K562 (cell line): ENCODE data around the gene CLEC2L. TPM values are rescaled to one million over a fixed set of nuclear protein-coding genes. Genes with fewer than 3 reads are reported as not detected.

ENCODE experiments used
- HOXB6 ChIP-seq: fragments of 250-450 bp; sonication (Bioruptor Pico); IDR thresholded peaks from 2 replicates; pipeline ENCODE4 v1.5.1; 2022; ENCODE audit warnings: mild to moderate bottlenecking, borderline replicate concordance
- KDM2B ChIP-seq: fragments of 250-450 bp; sonication (Bioruptor Pico); IDR thresholded peaks from 2 replicates; pipeline ENCODE4 v1.8.0; 2021; ENCODE audit warnings: mild to moderate bottlenecking, moderate library complexity
- MAFK ChIP-seq: IDR thresholded peaks from 2 replicates; pipeline ENCODE4 v1.6.1; 2011; ENCODE audit warnings: low read length, improper control_type of control experiment
- NRF1 ChIP-seq, 2 experiments: fragments of 450-650 bp; IDR thresholded peaks in 1 of 2; conservative IDR thresholded peaks in 1 of 2; 2 replicates each; pipeline ENCODE4 v1.6.1; 2014; ENCODE audit warnings: mild to moderate bottlenecking in 2 of 2
- SAP30 ChIP-seq: fragments of 200-600 bp; sonication (generic); IDR thresholded peaks from 2 replicates; pipeline ENCODE4 v1.6.1; 2012; ENCODE audit warnings: borderline replicate concordance, low read depth, mild to moderate bottlenecking, moderate library complexity, low read length, control low read depth, inconsistent platforms; ENCODE audit not compliant: insufficient read depth, poor library complexity, severe bottlenecking
- SIN3A ChIP-seq, 2 experiments: fragments of 150-350 bp in 1 of 2; IDR thresholded peaks; 2 replicates each; pipeline ENCODE4 v1.6.1; 2011 to 2016; ENCODE audit warnings: borderline replicate concordance in 2 of 2, low read depth in 2 of 2, low read length in 2 of 2, mild to moderate bottlenecking in 2 of 2, moderate library complexity in 2 of 2; ENCODE audit not compliant: control insufficient read depth in 1 of 2
- SOX6 ChIP-seq: fragments of 450-650 bp; IDR thresholded peaks from 2 replicates; pipeline ENCODE4 v1.6.1; 2014; ENCODE audit warnings: mild to moderate bottlenecking
- SREBF1 ChIP-seq: fragments of 150-350 bp; IDR thresholded peaks from 2 replicates; pipeline ENCODE4 v1.6.1; 2014; ENCODE audit warnings: antibody characterized with exemption, low read depth, low read length, borderline replicate concordance
- U2AF1 ChIP-seq: fragments of 200-400 bp; formaldehyde crosslinking; optimal IDR thresholded peaks from 2 replicates; pipeline ENCODE3; 2017; ENCODE audit warnings: mild to moderate bottlenecking, low read depth, low read length, moderate library complexity
- ZBTB1 ChIP-seq: sonication (generic); formaldehyde crosslinking; IDR thresholded peaks from 2 replicates; pipeline ENCODE4 v1.8.1; 2023; ENCODE audit warnings: missing genetic modification reagents, low read depth, mild to moderate bottlenecking, borderline replicate concordance
- ZNF263 ChIP-seq: sonication (generic); formaldehyde crosslinking; IDR thresholded peaks from 2 replicates; pipeline ENCODE4 v1.8.0; 2022; ENCODE audit warnings: mild to moderate bottlenecking, missing genetic modification reagents, borderline replicate concordance
- polyA plus RNA-seq, 8 experiments: library from polyadenylated mRNA; depleted of rRNA in 4 of 8; stranded (reverse) in 5 of 8; unstranded in 3 of 8; fragments of >200 nt; fragmentation: Nextera tagmentation in 2 of 8; fragmentation: Illumina TruSeq in 1 of 8; extraction: Ambion mirVana in 2 of 8; extraction: Trizol in 1 of 8; gene quantifications; 2 replicates each; pipeline versions ENCODE4 v1.2.1 to v1.2.3, GENCODE V29; 2011 to 2014; ENCODE audit warnings: inconsistent platforms in 1 of 8, missing spikeins in 1 of 8
- total RNA-seq, 7 experiments: library from RNA; depleted of rRNA in 6 of 7; stranded (reverse); fragments of >200 nt in 6 of 7; fragmentation: Illumina TruSeq in 2 of 7; extraction: Trizol in 2 of 7; gene quantifications; 2 replicates each; pipeline versions ENCODE4 v1.2.1 to v1.2.3, GENCODE V29; 2011 to 2021; ENCODE audit warnings: low replicate concordance in 1 of 7
- TF ChIP-seq, protein P1 (sequence below): sonication (generic); formaldehyde crosslinking; IDR thresholded peaks from 2 replicates; pipeline ENCODE4 v1.8.1; 2023; ENCODE audit warnings: mild to moderate bottlenecking, missing genetic modification reagents
- TF ChIP-seq, protein P2 (sequence below): fragments of 150-350 bp; conservative IDR thresholded peaks from 2 replicates; pipeline ENCODE4 v1.6.1; 2014; ENCODE audit warnings: low read length
- TF ChIP-seq, protein P3 (sequence below): fragments of 450-650 bp; formaldehyde crosslinking; IDR thresholded peaks from 2 replicates; pipeline ENCODE4 v1.4.0; 2020; ENCODE audit warnings: mild to moderate bottlenecking
- TF ChIP-seq, protein P4 (sequence below): fragments of 450-650 bp; IDR thresholded peaks from 2 replicates; pipeline ENCODE4 v1.6.1; 2016; ENCODE audit warnings: borderline replicate concordance
- TF ChIP-seq, protein P5 (sequence below): fragments of 450-650 bp; formaldehyde crosslinking; IDR thresholded peaks from 2 replicates; pipeline ENCODE4 v1.4.0; 2022; ENCODE audit warnings: missing genetic modification characterization

The CLEC2L gene
- total and polyA plus RNA-seq, 9 of the 15 experiments (the other 6 are each of a cell fraction or from before 2014, with no cell fraction given), result 0.84 to 5.5 (median 1.8) TPM

DNA sequence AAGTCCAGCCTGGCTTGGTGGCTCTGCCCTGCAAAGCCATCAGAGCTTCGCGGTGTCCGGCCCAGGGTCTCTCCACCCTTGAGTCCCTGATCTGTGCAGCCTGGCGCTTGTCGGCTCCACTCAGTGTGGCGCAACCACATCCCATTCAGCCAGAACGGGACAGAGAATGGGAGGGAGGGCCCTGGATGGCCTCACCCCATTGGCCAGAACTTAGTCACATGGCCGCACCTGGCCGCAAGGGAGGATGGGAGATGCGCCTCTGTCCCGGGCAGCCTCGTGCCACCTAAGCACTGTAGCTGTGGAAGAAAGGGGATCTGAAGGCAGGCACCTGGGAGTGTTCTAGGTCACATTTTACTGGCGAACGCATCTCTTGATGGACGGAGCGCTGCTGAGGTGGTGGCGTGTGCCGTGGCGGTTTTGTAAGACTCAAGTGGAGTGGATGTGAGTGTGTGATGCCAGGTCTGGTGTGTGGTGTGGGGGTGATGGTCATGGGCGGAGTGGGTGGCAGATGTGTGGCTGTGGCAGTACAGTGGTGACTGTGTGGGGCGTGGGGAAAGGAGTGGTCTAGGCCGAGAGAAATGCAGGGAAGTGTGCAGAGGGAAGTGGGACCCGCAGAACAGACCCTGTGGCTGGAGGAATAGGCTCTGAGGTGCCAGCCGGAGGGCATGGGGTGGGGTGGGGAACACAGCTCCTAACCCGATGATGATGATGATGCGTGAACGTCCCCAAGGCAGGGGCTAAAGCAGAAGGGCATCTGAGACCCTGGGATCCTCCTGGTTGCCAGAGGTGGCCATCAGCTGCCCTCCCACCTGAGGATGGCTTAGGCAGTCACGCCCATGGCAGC, 19.0 kb downstream of the CLEC2L start (continued):
- TF ChIP-seq, protein P1, sequence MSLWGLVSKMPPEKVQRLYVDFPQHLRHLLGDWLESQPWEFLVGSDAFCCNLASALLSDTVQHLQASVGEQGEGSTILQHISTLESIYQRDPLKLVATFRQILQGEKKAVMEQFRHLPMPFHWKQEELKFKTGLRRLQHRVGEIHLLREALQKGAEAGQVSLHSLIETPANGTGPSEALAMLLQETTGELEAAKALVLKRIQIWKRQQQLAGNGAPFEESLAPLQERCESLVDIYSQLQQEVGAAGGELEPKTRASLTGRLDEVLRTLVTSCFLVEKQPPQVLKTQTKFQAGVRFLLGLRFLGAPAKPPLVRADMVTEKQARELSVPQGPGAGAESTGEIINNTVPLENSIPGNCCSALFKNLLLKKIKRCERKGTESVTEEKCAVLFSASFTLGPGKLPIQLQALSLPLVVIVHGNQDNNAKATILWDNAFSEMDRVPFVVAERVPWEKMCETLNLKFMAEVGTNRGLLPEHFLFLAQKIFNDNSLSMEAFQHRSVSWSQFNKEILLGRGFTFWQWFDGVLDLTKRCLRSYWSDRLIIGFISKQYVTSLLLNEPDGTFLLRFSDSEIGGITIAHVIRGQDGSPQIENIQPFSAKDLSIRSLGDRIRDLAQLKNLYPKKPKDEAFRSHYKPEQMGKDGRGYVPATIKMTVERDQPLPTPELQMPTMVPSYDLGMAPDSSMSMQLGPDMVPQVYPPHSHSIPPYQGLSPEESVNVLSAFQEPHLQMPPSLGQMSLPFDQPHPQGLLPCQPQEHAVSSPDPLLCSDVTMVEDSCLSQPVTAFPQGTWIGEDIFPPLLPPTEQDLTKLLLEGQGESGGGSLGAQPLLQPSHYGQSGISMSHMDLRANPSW, result no peak; the same call in 1 of the 2 replicates
- TF ChIP-seq, protein P2, sequence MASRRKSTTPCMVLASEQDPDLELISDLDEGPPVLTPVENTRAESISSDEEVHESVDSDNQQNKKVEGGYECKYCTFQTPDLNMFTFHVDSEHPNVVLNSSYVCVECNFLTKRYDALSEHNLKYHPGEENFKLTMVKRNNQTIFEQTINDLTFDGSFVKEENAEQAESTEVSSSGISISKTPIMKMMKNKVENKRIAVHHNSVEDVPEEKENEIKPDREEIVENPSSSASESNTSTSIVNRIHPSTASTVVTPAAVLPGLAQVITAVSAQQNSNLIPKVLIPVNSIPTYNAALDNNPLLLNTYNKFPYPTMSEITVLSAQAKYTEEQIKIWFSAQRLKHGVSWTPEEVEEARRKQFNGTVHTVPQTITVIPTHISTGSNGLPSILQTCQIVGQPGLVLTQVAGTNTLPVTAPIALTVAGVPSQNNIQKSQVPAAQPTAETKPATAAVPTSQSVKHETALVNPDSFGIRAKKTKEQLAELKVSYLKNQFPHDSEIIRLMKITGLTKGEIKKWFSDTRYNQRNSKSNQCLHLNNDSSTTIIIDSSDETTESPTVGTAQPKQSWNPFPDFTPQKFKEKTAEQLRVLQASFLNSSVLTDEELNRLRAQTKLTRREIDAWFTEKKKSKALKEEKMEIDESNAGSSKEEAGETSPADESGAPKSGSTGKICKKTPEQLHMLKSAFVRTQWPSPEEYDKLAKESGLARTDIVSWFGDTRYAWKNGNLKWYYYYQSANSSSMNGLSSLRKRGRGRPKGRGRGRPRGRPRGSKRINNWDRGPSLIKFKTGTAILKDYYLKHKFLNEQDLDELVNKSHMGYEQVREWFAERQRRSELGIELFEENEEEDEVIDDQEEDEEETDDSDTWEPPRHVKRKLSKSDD, result no peak
- no peak for TF ChIP-seq SIN3A (IDR thresholded peaks at IDR 0.05; ENCODE audit: borderline replicate concordance in 2 of 2, control insufficient read depth in 1 of 2, low read depth in 2 of 2, low read length in 2 of 2)
- TF ChIP-seq U2AF1, result no peak
- TF ChIP-seq SREBF1, result no peak
- TF ChIP-seq, protein P3, sequence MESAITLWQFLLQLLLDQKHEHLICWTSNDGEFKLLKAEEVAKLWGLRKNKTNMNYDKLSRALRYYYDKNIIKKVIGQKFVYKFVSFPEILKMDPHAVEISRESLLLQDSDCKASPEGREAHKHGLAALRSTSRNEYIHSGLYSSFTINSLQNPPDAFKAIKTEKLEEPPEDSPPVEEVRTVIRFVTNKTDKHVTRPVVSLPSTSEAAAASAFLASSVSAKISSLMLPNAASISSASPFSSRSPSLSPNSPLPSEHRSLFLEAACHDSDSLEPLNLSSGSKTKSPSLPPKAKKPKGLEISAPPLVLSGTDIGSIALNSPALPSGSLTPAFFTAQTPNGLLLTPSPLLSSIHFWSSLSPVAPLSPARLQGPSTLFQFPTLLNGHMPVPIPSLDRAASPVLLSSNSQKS, result no peak
- peak; percentile 46; the same call in 1 of the 2 replicates for TF ChIP-seq ZNF263 (CRISPR knock-in tag)
- TF ChIP-seq, protein P4, sequence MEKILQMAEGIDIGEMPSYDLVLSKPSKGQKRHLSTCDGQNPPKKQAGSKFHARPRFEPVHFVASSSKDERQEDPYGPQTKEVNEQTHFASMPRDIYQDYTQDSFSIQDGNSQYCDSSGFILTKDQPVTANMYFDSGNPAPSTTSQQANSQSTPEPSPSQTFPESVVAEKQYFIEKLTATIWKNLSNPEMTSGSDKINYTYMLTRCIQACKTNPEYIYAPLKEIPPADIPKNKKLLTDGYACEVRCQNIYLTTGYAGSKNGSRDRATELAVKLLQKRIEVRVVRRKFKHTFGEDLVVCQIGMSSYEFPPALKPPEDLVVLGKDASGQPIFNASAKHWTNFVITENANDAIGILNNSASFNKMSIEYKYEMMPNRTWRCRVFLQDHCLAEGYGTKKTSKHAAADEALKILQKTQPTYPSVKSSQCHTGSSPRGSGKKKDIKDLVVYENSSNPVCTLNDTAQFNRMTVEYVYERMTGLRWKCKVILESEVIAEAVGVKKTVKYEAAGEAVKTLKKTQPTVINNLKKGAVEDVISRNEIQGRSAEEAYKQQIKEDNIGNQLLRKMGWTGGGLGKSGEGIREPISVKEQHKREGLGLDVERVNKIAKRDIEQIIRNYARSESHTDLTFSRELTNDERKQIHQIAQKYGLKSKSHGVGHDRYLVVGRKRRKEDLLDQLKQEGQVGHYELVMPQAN, result no peak
- TF ChIP-seq KDM2B (CRISPR knock-in tag), result no peak
- no peak for TF ChIP-seq ZBTB1 (CRISPR knock-in tag)
- TF ChIP-seq HOXB6 (CRISPR knock-in tag), result no peak
- peak; percentile 34 for TF ChIP-seq SAP30
- TF ChIP-seq, protein P5, sequence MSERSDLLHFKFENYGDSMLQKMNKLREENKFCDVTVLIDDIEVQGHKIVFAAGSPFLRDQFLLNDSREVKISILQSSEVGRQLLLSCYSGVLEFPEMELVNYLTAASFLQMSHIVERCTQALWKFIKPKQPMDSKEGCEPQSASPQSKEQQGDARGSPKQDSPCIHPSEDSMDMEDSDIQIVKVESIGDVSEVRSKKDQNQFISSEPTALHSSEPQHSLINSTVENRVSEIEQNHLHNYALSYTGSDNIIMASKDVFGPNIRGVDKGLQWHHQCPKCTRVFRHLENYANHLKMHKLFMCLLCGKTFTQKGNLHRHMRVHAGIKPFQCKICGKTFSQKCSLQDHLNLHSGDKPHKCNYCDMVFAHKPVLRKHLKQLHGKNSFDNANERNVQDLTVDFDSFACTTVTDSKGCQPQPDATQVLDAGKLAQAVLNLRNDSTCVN (CRISPR knock-in tag), result peak; percentile 36; the same call in 1 of the 2 replicates
- TF ChIP-seq NRF1 (conservative IDR thresholded peaks at IDR 0.05 in 1 of 2, IDR thresholded peaks at IDR 0.05 in 1 of 2), result peak; percentile 22 to 46; a peak in 3 of 4 replicates
- no peak for TF ChIP-seq MAFK
- TF ChIP-seq SOX6, result no peak
